C4-2B (cell line): ENCODE data around the gene LEMD3.

Experiments
- H3K27ac ChIP-seq: fragments of 450-650 bp; 2 replicates; pipeline ENCODE4 v1.5.1; 2017
- ZFX ChIP-seq: fragments of 450-650 bp; IDR thresholded peaks from 2 replicates; pipeline ENCODE4 v1.6.1; 2017
- TF ChIP-seq, protein P1 (sequence below): fragments of 450-650 bp; conservative IDR thresholded peaks from 2 replicates; pipeline ENCODE4 v1.5.1; 2017; ENCODE audit warnings: mild to moderate bottlenecking

LEMD3 gene

DNA sequence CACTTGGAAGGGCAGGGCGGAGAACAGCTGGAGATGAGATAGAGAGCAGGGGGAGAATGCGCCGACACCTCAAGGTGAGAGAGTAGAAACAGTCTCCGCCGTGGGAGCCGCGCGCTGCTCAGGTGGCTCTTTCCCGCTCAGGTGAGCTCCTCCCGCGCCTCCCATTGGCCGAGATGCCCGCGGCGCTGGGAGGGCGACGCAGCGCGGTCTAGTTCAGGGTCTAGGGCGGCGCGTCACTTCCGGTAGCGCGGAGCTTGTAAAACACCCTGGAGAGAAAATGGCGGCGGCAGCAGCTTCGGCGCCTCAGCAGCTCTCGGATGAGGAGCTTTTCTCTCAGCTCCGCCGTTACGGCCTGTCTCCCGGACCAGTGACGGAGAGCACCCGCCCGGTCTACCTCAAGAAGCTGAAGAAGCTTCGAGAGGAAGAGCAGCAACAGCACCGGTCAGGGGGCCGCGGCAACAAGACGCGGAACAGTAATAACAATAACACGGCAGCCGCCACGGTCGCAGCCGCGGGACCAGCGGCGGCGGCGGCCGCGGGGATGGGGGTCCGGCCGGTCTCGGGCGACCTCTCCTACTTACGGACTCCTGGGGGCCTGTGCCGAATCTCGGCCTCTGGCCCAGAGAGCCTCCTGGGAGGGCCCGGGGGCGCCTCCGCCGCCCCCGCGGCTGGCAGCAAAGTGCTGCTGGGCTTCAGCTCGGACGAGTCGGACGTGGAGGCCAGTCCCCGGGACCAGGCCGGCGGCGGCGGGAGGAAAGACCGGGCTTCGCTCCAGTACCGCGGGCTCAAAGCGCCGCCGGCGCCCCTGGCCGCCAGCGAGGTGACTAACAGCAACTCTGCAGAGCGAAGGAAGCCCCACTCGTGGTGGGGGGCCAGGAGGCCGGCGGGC is at the start of gene LEMD3:
Gene LEMD3 (plus strand): TSS at position 264 of the 889 bp plus-strand sequence. CDS start 14 bp downstream, at position 278.
- TF ChIP-seq, protein P1, sequence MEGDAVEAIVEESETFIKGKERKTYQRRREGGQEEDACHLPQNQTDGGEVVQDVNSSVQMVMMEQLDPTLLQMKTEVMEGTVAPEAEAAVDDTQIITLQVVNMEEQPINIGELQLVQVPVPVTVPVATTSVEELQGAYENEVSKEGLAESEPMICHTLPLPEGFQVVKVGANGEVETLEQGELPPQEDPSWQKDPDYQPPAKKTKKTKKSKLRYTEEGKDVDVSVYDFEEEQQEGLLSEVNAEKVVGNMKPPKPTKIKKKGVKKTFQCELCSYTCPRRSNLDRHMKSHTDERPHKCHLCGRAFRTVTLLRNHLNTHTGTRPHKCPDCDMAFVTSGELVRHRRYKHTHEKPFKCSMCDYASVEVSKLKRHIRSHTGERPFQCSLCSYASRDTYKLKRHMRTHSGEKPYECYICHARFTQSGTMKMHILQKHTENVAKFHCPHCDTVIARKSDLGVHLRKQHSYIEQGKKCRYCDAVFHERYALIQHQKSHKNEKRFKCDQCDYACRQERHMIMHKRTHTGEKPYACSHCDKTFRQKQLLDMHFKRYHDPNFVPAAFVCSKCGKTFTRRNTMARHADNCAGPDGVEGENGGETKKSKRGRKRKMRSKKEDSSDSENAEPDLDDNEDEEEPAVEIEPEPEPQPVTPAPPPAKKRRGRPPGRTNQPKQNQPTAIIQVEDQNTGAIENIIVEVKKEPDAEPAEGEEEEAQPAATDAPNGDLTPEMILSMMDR: no peak; the same call in 1 of the 2 replicates
- peak; percentile 75 for TF ChIP-seq ZFX
- H3K27ac ChIP-seq: peak within 1 kb of the TSS; percentile 92

DNA sequence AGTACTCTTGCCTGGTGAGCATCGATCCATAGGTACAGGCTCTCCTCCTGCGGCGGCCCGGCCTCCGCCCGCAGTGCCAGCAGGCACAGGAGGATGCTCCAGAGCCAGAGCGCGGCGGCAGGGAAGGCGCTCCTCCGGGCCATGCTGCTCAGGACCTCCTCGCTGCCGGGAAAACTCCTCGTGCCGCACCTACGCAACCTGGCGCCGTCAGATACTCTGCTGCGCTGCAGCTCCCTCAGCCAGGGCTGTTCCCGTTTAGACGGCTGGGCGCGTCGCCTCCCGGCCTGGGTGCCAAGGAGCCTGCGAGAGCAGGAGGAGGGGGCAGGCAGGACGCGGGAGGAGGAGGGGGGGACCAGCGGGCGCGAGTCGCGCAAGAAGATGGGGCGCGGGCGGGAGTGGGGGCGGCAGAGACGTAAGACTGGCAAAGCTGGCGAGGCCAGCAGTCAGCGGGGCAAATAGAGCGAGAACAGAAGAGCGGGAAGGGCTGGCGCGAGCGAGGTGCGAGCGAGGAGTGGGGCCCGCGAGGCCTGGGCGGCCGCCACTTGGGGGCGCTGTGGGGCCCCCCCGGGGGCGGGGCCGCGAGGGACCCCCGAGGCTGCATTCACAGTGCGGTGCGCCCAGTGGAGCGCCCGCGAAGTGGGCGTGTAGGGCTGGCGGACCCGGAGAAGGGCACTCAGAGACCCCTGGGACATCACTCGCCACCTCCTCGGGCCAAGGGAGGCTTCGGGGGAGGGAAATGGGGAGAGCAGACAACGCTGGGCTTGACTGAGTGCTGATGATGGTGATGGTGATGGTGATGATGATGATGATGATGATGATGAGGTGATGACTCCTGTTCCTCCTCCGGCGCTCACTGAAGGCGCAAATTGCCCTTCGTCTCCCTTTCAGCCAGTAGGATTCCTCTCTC is 48.1 kb upstream of the LEMD3 start, which contains the start of gene WIF1:
Gene WIF1 (minus strand): TSS at position 257 of the 907 bp plus-strand sequence. CDS start 114 bp downstream, at position 143.
- TF ChIP-seq ZFX: no peak
- TF ChIP-seq, protein P1: peak; percentile 35
- no peak within 1 kb of the TSS for H3K27ac ChIP-seq

DNA sequence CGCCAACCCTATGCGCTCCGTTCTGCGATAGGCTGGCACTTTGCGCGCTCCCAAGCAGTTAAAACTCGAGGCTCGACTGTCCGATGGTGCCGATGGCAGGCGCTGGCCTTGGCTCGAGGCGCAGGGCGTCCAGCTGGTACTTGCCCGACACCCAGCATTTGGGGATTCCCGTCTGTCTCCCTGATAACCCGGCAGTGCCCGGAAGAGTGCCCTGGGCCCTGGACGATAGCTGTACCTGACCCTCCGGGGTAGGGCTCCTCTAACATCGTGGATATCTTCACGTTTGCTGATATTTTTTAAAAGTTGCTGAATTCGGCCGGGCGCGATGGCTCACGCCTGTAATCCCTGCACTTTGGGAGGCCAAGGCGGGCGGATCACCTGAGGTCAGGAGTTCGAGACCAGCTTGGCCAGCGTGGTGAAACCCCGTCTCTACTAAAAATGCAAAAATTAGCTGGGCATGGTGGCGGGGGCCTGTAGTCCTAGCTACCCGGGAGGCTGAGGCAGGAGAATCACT is 47.4 kb upstream of the LEMD3 start:
- H3K27ac ChIP-seq: no peak overlapping the region
- TF ChIP-seq ZFX: no peak

DNA sequence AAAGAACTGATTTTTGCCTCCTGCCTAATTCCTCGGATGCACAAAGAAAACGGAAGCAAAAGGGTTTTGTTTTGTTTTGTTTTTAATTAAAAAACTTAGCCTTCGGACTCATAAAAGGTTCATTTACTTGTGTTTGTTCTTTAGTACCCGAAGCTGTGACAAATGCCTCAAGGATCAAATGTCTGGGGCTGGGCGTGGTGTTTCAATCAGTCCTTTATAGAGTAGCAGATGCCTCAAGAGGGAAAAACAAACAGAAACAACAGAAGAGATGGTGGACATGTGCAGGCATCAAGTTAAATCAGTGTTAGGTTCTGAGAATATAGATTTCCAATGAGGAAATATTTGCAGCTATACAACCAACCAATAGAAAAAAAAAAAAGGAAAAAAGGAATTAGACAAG is 46.7 kb upstream of the LEMD3 start:
- no peak overlapping the region for H3K27ac ChIP-seq
- TF ChIP-seq, protein P1: no peak
- TF ChIP-seq ZFX: no peak

DNA sequence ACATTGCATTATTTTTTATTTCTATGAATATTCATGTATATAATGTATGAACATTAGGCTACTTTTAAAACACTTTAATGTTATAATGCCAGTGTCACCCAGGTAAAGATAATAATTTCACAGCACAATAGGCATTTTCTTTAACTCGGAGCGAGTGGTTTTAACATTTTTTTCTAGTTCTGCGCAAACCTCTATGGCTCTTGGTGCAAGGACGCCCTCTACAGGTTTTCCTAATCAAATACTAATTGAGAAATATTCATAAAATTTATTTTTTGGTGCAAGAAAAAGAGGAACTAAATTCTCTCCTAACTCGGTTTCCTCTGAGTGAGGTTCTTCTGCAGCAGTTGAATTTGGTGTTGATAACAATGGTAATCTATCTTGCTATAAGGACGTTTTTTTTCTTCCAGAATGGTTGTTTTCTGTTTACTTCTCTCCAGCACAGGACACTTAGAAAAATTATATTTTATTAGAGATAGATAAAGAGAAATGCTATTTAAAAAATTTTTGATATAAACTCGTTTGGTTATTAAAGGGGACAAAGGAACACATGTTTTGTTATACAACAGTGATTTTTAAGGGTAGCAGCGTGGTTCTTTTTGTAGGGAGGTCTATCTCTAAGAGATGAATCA is 45.8 kb upstream of the LEMD3 start:
- TF ChIP-seq ZFX: no peak
- TF ChIP-seq, protein P1: peak; percentile 95
- H3K27ac ChIP-seq: no peak overlapping the region

DNA sequence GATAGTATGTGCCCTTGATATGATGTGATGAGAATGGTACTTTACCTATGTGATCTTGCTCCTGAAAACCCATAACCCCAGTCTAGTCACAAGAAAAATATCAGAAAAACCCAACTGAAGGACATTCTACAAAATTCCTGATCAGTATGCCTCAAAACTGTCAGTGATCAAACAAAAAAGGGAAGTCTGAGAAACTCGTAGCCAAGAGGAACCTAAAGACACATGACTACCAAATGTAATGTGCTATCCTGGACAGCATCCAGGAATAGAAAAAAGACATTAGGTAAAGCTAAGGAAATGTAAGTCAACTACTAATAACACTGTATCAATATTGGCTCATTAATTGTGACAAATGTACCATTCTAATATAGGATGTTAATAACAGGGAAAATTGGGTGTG is 44.1 kb upstream of the LEMD3 start:
- no peak for TF ChIP-seq ZFX
- TF ChIP-seq, protein P1: no peak
- H3K27ac ChIP-seq: no peak overlapping the region

DNA sequence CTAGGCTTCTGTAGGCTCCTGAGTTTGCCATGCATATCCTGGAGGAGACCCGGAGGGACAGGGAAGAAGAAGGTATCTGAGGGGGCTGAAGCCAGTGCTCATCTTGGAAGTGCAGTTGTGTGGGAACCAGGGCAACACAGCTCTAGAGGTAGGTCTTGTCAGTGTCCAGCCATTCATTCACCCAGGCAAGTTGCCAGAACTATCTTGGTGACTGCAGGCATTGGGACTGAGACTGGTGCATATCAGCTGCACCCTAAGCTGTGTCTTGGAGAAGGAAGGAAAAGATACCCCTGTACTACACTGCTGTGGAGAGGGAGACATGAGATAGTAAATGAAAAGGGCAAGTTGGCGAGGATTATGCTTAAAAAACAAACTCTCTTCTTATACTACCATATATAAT is 43.4 kb upstream of the LEMD3 start:
- TF ChIP-seq, protein P1: no peak
- no peak for TF ChIP-seq ZFX
- no peak overlapping the region for H3K27ac ChIP-seq
